ENCODE results near the gene C3. TPM values are rescaled to one million over a fixed set of nuclear protein-coding genes. Genes with fewer than 3 reads are reported as not detected.
A peak's percentile ranks its signal among the peaks of the same experiment; 100 is the strongest.

The C3 gene
- total and polyA plus RNA-seq, 2 of the 13 experiments (the other 11 are each of a cell fraction or from before 2014, with no cell fraction given), result 1,455 to 6,272 TPM

DNA sequence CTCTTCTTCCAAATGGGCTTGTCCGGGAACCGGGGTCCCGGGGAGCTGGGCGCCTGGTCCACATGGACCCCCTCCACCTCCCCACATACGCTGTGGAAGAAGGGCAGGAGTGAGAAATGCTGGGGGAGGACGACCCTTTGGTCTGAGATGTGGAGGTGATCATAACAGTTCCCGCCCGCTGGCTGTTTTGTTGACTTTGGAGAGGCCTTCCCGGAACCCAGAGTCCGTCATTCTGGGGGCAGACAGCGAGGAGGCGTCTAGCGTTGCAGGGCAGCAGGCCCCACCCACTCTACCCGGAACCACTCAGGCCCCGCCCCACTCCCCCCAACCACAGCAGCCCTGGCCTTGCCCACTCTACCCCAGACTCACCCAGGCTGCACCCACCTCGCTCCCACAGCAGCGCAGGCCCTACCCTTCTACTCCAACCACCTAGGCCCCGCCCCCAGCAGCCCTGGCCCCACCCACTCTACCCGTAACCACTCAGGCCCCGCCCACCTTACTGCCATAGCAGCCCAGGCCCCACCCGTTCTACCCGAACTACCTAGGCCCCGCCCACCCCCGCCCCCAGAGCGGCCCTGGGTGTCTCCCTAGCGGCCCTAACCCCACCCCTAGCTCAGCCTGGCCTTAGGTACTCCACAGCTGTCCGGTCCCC lies 9.8 kb upstream of the C3 start (continued):
- TF ChIP-seq SETDB1 (CRISPR knock-in tag; IDR thresholded peaks at IDR 0.05; ENCODE audit: borderline replicate concordance), result no peak
- no peak for TF ChIP-seq ZNF124 (CRISPR knock-in tag; IDR thresholded peaks at IDR 0.05)
- TF ChIP-seq, protein P1, sequence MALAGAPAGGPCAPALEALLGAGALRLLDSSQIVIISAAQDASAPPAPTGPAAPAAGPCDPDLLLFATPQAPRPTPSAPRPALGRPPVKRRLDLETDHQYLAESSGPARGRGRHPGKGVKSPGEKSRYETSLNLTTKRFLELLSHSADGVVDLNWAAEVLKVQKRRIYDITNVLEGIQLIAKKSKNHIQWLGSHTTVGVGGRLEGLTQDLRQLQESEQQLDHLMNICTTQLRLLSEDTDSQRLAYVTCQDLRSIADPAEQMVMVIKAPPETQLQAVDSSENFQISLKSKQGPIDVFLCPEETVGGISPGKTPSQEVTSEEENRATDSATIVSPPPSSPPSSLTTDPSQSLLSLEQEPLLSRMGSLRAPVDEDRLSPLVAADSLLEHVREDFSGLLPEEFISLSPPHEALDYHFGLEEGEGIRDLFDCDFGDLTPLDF (CRISPR knock-in tag; IDR thresholded peaks at IDR 0.05), result peak; percentile 58; the same call in 1 of the 2 replicates
- TF ChIP-seq ZNF792 (CRISPR knock-in tag; IDR thresholded peaks at IDR 0.05), result peak; percentile 54; the same call in 1 of the 2 replicates
- no peak for TF ChIP-seq NR1H2 (CRISPR knock-in tag; IDR thresholded peaks at IDR 0.05; ENCODE audit: borderline replicate concordance, low read depth)
- TF ChIP-seq SMARCC2 (IDR thresholded peaks at IDR 0.05), result no peak
- TF ChIP-seq MIER3 (CRISPR knock-in tag; IDR thresholded peaks at IDR 0.05; ENCODE audit: borderline replicate concordance), result peak; percentile 80; the same call in 1 of the 2 replicates
- TF ChIP-seq MYC (CRISPR knock-in tag; IDR thresholded peaks at IDR 0.05; ENCODE audit: borderline replicate concordance), result peak; percentile 52; the same call in 1 of the 2 replicates
- peak; percentile 86 for TF ChIP-seq SAP130 (CRISPR knock-in tag; IDR thresholded peaks at IDR 0.05; ENCODE audit: low read depth)
- 0 out of 2 replicates have a peak, but pooled peaks have one; percentile 32 for TF ChIP-seq ARNTL (CRISPR knock-in tag; IDR thresholded peaks at IDR 0.05)
- TF ChIP-seq, protein P2, sequence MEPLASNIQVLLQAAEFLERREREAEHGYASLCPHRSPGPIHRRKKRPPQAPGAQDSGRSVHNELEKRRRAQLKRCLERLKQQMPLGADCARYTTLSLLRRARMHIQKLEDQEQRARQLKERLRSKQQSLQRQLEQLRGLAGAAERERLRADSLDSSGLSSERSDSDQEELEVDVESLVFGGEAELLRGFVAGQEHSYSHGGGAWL (CRISPR knock-in tag; IDR thresholded peaks at IDR 0.05), result peak; percentile 57; the same call in 1 of the 2 replicates
- no peak for TF ChIP-seq ZFP41 (CRISPR knock-in tag; IDR thresholded peaks at IDR 0.05; ENCODE audit: borderline replicate concordance)
- no peak for TF ChIP-seq IKZF1 (IDR thresholded peaks at IDR 0.05)
- peak; percentile 76 for TF ChIP-seq GABPB1 (CRISPR knock-in tag; IDR thresholded peaks at IDR 0.05)
- TF ChIP-seq ZMYM4 (CRISPR knock-in tag; IDR thresholded peaks at IDR 0.05), result no peak
- peak; percentile 55; the same call in 1 of the 2 replicates for TF ChIP-seq TAF1 (CRISPR knock-in tag; IDR thresholded peaks at IDR 0.05)
- TF ChIP-seq ZNF891 (CRISPR knock-in tag; IDR thresholded peaks at IDR 0.05), result no peak
- TF ChIP-seq ZSCAN12 (CRISPR knock-in tag; IDR thresholded peaks at IDR 0.05), result no peak
- TF ChIP-seq YEATS2 (CRISPR knock-in tag; IDR thresholded peaks at IDR 0.05; ENCODE audit: borderline replicate concordance), result peak; percentile 65; the same call in 1 of the 2 replicates
- TF ChIP-seq, protein P3, sequence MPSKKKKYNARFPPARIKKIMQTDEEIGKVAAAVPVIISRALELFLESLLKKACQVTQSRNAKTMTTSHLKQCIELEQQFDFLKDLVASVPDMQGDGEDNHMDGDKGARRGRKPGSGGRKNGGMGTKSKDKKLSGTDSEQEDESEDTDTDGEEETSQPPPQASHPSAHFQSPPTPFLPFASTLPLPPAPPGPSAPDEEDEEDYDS (CRISPR knock-in tag; IDR thresholded peaks at IDR 0.05), result peak; percentile 74
- no peak for TF ChIP-seq ZNF44 (CRISPR knock-in tag; IDR thresholded peaks at IDR 0.05)
- TF ChIP-seq ZKSCAN1 (IDR thresholded peaks at IDR 0.05; ENCODE audit: low read length), result no peak
- peak; percentile 64 for TF ChIP-seq RXRA (CRISPR knock-in tag; IDR thresholded peaks at IDR 0.05)
- TF ChIP-seq SRSF1 (optimal IDR thresholded peaks at IDR 0.05; ENCODE audit: low read depth, low read length), result no peak
- TF ChIP-seq NCOA1 (CRISPR knock-in tag; IDR thresholded peaks at IDR 0.05), result no peak
- TF ChIP-seq, protein P4, sequence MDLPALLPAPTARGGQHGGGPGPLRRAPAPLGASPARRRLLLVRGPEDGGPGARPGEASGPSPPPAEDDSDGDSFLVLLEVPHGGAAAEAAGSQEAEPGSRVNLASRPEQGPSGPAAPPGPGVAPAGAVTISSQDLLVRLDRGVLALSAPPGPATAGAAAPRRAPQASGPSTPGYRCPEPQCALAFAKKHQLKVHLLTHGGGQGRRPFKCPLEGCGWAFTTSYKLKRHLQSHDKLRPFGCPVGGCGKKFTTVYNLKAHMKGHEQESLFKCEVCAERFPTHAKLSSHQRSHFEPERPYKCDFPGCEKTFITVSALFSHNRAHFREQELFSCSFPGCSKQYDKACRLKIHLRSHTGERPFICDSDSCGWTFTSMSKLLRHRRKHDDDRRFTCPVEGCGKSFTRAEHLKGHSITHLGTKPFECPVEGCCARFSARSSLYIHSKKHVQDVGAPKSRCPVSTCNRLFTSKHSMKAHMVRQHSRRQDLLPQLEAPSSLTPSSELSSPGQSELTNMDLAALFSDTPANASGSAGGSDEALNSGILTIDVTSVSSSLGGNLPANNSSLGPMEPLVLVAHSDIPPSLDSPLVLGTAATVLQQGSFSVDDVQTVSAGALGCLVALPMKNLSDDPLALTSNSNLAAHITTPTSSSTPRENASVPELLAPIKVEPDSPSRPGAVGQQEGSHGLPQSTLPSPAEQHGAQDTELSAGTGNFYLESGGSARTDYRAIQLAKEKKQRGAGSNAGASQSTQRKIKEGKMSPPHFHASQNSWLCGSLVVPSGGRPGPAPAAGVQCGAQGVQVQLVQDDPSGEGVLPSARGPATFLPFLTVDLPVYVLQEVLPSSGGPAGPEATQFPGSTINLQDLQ (CRISPR knock-in tag; IDR thresholded peaks at IDR 0.05), result no peak; the same call in 1 of the 2 replicates
